Renal pelvis (tissue), 4 donors: ENCODE measurements around the gene TRIM14. TPM values are rescaled to one million over a fixed set of nuclear protein-coding genes. Genes with fewer than 3 reads are reported as not detected.
"Not testable (repeated sequence)": the region's sequence is repeated elsewhere in the genome, so short reads cannot be mapped to it uniquely, and the experiment has no call there.

Source experiments
- DNase-seq: peaks from one replicate; pipeline ENCODE4 v3.0.0-alpha.2; 2013
- polyA plus RNA-seq, 3 donors: library from polyadenylated mRNA; unstranded; fragments of 120-200 nt; gene quantifications; one replicate each; pipeline ENCODE4 v1.2.1, GENCODE V29; 2013; ENCODE audit not compliant: insufficient read length in 3 of 3

TRIM14 gene
- polyA plus RNA-seq, 3 donors: 5.2 to 7.2 (median 6.9) TPM

DNA sequence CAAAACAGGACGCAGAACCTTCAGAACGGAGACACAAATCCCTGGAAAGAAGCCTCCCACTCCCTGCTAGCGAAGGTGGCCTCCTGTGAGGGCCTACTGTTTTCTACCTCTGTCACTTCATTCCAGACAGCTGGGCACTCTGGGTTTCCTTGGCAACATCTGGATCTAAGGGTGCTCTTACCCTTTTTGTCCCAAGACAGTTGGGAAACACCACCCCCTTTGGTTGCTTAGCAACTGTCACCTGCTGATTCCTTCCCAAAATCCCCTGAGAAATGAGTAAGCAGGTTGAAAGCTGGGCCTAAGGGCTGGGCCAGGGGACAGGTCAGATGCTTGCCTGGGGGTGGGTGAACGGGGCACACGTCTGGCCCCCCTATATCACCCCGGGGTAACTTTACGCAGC, 33.1 kb downstream of the TRIM14 start:
- no peak for DNase-seq

DNA sequence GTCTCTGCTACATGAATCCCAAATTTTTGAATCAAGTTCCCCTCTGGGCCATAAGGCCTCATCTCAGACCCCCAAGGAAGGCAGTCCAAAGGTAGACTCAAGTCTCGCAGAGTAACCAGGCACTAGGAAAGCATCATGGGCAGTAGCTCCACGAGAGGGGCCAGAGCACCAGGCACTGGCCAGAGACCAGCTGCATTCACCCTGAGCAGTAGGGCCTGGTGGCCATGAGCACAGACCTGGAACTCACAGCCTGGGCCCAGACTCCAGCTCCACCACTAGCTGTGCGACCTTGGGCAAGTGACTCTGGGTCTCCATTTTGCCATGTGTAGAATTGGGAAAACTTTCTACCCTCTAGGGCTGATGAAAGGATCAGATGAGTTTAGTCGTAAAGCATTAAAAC, 34.0 kb downstream of the TRIM14 start:
- DNase-seq: no peak

DNA sequence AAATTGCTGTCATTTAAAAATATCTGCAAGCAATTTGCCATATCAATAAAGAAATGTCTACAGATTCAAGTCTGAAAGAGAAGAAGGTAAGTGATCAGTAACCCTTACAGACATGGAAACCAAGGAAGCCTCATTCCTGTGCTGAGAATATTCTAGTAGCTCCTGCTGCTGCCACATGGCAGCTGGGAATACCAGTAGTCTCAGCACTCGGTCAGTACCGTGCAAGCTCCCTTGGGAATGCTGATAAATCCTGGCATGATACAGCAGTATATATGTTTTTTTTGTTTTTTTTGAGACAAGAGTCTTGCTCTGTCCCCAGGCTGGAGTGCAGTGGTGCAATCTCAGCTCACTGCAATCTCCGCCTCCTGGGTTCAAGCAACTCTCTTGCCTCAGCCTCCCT, 34.6 kb downstream of the TRIM14 start:
- DNase-seq: no peak

DNA sequence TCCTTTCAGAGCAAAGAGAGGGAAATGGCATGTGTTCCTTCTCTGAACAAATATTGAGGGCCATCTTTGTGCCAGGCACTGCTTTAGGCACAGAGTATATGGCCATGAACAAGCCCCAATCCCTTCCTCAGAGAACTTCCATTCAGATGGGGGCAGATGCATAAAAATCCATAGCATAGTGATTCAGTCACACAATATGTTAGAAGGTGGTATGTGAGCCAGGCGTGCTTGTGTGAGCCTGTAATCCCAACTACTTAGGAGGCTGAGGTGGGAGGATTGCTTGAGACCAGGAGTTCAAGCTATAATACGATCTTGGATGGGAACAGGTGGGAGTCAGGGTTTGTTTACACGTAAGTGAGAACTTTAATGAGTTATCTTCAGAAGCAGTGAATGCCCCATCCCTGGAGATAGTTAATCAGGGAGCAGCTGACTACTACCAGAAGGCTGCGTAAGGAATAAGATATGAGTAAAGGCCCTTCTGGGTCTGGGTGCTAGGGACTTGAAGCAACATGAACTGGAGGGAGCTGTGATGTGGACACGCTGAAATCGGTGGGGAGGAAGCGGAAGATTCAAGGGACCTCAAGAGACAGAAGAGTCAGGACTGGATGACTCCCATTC, 35.3 kb downstream of the TRIM14 start:
- DNase-seq: no peak

DNA sequence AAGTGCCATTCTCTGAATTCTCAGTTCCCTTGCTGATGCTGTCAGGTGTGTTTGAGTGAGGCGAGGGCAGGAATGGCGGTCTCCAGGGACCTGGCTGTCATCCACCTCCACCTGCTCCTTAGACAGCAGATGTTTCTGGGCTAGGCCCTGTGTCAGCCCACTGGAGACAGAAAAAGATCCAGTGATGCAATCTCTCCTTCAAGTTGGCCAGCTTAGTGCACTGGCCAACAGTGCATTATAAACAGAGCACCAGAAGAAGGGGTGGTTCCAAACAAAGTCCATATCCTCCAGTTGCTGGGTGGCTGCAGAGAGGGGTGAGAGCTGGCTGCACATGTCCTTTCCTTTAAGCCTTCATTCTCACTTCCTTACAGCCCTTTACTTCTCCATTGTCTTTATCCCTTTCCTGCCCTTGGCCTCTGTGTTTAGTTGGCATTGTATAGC, 35.9 kb downstream of the TRIM14 start:
- no peak for DNase-seq

DNA sequence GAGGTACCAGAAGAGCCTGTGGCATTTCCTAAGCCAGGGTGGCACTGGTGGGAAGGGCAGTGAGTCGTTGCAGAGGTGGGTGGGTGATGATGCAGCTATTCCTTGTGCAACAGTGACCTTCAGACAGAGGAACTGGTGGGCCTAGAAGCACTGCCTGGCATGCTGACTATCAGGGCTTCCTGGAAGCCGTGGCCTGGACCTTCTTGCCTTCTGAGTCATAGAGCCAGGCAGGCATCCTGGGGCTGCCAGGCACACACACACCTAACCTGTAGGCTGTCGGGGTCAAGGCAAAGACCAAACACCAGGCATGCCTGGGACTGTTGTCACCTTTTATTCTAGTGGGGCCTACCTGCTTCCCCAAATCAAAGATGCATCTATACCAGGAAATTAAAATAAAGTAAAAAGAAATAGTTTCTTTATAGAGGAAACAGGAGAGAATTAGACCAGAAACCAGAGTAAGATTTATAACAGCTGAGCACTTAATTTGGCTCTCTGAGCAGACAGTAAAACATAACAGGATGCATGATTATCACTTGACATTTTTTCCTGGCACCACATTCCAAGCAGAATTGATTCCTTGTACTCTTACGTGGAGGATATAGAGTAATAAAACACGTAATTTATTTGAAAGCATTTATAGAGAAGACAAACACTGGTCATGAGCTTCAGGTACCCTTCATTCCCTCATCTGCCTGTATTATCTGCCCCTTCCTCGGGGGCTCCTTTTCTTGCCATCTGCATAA, 37.4 kb downstream of the TRIM14 start:
- DNase-seq: no peak

DNA sequence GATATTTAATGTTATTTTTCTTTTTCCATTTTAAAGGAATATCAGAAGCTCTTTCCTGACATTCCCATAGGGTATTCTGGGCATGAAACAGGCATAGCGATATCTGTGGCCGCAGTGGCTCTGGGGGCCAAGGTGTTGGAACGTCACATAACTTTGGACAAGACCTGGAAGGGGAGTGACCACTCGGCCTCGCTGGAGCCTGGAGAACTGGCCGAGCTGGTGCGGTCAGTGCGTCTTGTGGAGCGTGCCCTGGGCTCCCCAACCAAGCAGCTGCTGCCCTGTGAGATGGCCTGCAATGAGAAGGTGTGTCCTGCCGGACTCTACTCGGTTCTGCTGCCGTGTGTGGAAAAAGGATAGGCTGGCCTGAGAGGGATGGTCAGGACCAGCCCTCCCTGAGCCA, 38.2 kb downstream of the TRIM14 start:
- no peak for DNase-seq

DNA sequence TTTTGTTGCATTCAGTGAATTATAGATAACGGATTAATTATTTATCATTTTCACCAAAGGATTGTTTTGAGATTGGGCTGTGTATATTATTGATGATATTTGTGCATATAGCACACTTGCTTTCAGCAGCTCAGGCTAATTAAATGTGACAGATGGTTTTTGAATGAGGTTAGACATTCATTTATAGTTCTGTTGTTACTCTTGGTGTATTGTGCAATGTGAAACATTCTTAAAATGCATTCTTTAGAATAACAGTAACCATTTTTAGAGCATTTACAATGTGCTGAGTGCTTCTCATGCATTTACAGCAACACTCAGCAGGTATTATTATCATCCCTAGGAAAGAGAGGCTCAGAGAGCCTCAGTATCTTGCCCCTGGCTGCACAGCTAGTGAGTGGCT, 38.7 kb downstream of the TRIM14 start:
- DNase-seq: no peak

DNA sequence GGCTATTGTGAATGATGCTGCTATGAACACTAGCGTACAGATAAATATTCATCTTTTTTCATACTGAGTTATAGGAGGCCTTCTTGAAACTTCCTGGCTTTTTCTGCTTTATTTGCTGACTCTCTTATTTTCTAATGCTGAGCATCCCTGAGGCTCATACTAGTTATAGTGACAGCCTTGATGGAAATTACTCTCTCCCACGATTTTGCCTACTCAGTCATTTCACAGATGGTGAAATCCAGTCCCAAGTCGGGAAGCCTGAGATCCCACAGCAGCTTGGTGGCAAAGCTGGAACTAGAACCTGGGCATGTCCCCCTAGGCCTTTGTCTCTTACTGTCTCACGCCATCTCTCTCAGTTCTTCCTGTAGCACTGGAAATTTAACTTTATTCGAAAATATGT, 40.1 kb downstream of the TRIM14 start:
- no peak for DNase-seq

DNA sequence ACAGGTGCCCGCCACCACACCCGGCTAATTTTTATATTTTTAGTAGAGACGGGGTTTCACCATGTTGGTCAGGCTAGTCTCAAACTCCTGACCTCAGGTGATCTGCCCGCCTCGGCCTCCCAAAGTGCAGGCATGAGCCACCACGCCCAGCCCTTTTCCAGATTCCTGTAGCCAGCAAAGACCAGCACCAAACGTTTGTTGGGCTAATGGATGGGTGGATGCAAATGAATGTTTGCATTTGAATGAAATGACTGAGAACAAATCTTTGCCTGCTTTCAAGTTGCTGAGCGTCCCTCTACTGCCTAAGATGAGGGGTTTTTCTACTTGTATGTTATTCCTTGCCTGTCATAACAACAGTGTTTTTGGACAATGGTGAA, 42.5 kb downstream of the TRIM14 start:
- DNase-seq: not testable (repeated sequence)

DNA sequence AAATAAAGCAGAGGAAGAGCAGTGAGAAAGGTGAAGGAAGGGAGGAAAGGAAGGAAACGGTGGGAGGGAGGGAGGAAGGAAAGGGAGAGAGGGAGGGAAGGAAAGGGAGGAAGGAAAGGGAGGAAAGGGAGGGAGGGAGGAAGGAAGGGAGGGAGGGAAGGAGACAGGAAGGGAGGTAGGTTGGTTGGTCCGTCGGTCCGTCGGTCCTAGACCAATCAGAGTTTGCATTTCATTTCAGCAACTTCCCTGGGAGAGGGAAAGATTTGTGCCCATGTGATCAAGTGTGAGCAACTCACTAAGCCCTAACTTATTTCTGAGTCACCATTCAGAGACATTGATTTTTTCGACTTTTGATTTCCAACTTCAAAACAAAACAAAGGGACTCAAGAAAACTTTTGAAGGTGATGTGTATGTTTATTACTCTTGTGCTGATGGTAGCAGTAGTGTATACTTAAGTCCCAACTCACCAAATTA, 43.7 kb downstream of the TRIM14 start:
- DNase-seq: no peak

DNA sequence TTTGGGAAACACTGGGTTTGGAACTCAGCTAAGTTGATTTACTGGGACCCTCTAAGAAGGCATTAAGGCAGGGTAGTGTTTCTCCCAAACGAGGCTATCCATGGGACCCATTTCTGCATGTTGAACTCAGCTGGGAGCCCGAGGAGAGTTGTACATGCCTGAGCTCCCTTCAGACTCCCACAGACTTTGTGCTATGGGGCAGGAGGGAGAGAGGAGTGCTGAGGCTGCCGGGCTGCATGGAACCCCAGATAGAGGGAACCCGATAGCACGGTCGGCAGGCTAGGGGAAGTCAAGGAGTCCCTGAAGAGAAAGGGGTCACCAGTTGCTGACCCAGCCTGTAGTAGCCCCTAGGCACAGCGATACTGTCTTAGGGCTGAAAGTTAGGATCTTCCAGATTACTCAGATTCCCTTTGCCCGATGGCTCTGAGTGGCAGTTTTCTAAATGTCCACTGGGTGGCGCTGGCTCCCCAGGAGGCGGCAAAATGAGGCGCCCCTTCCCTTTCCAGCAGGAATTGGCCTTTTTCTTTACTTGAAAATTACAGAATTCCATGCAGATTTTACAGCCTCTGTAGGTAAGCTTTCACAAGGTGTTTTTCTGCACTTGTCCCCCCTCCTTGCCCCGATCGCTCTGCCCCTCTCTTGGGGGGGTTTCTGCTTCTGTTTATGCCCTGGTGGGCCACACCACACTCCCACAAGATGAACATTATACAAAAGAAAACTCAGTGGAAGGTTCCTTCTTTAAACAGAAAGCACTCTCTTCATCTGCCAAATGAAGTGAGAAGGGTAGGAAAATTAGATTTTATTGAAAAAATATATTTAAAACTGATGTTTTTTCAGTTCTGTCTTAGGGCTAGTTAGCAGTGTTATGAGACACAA, 44.7 kb downstream of the TRIM14 start:
- peak; percentile 54 for DNase-seq

DNA sequence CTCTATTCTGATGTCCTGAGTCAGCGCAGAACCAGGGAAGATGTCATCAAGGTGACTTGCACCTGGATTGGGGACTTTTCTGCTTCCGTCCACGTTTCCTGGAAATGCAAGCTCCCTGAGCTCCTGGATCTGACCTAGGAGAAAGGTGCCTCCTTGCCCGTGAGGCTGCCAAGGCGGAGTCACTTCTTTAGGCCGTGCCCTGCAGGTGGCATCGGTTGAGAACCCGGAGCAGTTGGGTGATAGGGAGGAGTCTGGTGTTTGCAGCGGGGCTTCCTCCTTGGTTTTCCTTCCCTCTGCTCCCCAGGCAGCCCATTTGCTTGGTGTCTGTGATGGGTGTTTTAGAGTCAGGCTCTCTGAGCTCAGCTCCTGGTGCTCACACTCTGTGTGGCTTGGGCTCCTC, 47.3 kb downstream of the TRIM14 start:
- DNase-seq: no peak

DNA sequence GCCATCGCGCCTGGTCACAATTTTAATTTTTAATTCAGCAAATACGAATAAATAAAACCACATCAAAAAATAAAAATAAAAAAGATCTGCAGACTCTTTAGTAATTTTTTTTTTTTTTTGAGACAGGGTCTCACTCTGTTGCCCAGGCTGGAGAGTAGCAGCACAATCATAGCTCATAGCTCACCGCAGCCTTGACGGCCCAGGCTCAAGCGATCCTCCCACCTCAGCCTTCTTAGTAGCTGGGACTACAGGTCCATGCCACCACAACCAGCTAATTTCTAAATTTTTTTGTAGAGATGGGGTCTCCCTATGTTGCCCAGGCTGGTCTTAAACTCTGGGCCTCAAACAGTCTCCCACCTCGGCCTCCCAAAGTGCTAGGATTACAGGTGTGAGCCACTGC, 48.3 kb downstream of the TRIM14 start:
- DNase-seq: no peak

DNA sequence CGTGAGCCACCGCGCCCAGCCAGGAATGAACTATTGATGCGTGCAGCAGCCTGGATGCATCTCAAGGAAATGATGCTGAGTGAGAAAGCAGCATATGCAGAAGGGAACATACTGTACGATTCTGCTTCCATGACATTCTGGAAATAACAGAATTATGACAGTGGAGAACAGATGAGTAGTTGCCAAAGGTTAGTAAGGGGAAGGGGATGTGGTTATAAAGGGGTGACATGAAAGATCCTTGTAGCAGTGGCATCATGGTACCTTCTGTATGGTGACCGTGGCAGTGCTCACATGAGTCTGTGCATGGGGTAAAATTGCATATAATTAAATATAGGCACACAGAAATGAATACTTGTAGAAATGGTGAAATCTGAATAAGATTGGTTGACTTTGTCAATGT, 49.5 kb downstream of the TRIM14 start:
- DNase-seq: no peak

DNA sequence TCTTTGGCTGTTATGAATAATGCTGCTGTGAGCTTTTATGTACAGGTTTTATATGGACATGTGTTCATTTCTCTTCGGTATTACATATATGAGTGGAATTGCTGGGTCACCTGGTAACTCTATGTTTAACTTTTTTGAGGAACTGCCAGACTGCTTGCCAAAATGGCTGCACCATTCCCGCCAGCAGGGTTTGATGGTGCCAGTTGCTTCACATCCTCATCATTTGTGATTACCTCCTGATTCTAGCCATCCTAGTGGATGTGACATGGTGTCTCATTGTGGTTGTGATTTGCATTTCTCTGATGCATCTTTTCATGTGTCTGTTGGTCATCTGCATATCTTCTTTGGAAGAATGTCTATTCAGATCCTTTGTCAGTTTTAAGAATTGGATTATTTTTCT, 51.8 kb downstream of the TRIM14 start:
- no peak for DNase-seq

DNA sequence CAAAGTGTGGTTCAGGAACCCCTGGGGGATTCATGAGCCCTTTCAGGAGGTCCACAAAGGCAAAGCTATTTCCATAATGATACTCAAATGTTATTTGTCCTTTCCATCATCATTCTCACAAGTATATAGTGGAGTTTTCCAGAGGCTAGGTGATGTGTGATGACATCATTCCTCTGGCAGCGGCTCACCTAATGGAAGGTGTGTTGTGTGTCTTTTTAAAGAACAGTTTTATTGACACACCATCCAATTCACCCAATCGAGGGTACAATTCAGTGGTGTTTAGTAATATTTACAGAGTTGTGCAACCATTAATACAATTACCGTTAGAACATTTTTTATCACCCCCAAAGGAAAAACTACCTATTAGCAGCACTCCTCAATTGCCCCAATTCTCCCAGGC, 52.8 kb downstream of the TRIM14 start:
- DNase-seq: no peak

DNA sequence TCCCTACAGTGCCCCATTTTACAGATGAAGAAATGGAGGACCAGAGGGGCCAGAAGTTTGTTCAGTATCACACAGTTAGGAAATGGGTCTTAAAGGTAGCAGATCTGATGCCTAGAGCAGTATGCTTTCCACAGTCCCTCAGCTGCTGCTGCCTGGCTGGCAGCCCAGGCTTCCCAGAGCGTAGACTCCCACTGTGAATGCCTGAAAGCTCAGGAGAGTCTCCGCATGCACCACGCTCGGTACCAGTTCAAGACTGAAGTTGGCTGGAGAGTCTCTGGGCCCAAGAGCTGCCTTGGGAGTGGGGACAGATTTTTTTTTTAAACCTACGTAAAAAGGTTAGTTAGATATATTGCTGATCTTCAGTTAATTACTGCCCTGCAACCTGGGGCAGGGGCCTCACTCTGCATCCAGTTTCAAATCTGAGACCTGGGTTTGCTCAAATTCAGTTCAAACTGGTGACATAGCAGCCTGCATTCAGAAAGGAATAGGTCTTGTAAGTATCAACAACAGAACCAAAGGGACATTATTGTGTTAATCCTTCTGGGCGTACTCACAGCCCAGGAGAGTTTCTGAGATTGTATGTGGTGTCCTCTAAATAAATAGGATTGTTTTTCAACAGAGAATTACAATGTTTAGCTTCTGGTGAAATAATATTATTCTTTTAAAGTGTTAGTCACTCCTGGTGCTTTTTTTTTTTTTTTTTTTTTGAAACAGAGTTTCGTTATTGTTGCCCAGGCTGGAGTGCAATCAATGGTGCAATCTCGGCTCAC, 54.2 kb downstream of the TRIM14 start:
- DNase-seq: no peak

DNA sequence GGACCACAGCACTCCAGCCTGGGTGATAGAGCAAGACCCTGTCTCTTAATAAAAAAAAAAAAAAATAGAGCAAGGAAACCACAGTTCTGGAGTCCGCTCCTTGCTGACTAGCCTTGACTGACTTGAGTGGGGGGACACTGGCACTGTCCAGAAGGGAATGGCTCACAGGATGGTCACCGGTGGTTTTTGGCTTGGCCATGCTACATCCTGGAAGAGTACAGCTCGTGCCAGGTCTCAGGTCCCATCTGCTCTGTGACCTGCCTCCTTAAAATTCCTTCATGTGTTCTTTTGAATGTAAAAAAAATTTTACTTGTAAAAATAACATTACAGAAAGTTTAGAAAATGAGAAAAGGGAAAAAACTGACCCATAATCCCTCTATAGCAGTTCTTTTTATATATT, 56.9 kb downstream of the TRIM14 start:
- DNase-seq: no peak

DNA sequence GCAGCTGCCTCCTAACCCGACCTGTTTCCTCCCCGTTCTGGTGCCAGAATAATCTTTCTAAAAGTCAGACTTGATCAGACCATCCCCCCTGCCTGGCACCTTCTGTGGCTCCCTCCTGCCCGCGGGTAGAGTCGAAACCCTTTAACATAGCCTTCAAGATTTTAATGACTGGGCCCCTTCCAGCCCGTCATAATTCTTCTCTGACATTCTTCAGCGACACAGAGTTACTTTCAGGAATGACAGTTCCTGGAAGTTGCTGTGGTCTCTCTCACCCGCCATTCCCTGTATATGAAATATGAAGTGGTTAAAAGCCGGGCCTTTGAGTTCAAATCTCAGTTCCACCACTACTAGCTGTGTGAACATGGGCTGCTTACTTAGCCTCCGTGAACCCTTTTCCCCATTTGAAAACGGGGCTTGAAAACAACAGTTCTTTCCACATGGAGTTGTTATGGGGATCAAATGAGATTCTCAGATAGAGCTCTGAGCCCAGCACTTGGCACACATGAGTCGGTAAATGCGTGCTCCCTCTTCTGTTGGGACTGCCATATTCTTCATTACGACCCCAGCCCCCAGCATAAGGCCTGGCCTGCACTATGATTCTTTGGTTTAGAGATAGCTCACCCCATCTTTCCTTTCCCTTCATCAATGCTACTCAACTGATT, 61.8 kb downstream of the TRIM14 start:
- DNase-seq: peak; percentile 52
